GM21515 (cell line): ENCODE data around the gene NFYC.

Source experiments
- ATAC-seq: cut with Tn5 transposase; IDR thresholded peaks from one replicate; pipeline ENCODE4 v1.9.1; 2021; ENCODE audit not compliant: unreplicated experiment

Gene NFYC

DNA sequence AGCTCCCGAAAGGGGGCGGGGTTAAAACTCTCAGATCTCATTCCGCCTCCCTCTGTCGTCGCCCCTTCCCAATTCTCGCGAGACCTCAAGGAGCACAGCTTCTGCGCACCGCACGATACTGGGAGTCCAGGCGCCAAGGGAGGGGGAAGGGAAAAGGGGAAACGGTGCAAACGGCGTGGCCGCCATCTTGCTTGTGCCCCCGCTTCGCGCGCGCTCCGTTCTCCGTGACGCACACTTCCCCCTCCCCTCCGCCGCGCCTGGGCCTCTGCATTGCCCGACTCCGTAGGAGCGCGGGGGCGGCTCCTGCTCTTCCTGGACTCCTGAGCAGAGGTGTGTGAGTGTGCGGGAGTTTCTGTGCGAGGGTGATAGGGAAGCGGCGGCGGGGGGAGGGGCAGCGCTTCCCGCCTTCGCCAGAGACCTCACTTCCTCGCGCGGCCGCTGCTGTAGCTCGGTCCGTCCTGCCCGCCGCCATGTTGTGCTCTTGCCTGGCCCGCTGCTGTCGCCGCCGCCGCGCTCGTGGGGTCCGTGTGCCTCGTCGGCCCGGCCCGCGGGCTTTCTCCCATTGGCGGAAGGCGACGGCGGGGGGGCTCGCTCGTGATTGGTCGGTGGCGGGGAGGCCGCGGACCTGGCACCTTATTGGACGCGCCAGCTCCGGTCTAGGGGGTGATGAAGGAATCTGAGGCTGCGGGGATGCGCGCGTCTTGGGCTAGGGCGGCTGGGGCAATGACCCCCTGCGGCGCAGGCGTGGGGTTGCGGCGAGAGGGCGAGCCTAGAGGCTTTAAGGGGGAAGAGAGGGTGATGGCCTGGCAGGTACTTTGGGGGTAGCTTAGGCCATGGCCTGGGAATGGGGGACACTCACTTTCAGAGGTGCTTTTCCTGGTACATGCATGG, at the start of gene NFYC:
Gene NFYC, plus strand, starts transcription at position 167 of the 891 bp plus-strand sequence. CDS start 47,140 bp downstream, outside the sequence.
- peak; percentile 68 for ATAC-seq

DNA sequence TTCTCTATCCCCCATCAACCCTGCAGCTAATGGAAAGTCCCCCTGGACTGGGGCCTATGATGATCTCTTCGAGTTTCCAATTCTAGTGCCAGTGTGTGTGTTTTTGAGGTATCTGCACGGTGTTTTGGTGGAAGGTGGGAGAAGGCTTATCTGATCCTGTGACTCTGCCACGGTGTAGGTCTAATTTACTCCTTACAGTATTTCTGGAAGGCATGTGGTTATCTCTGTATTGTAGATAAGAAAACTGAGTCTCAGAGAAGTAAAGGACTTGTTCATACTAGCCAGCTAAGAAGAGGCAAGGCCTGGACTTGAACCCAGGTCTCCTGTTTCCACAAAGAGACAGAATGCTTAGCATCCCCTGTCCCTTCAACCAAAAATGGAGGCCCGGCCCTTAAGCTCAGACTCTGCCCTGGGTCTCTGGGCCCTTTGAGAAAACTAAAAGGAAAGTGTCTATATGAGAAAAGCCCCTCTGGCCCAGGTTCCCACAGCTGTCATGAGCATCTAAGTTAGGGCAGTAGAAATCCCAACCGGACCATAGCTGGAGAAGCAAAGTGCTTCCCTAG, 46.3 kb upstream of the NFYC start:
- no peak for ATAC-seq

DNA sequence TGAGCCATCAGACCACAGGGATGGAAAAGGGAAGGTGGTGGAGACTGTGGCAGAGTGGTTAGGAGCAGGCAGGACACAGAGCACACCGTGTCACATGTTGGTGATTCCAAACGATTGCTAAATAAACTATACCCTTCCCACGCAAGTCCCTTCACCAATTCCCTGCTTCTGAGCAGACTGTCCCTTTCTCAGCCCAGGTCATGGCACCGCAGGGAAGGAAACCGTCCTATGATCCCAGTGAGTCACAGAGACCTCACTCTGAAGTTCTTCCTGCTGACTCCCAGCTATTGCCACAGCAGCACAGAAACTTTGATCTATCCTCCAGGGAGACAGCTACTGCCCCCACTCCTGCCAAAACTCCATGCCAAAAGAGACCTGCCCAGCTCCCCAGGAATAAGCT, 45.2 kb upstream of the NFYC start:
- ATAC-seq = no peak

DNA sequence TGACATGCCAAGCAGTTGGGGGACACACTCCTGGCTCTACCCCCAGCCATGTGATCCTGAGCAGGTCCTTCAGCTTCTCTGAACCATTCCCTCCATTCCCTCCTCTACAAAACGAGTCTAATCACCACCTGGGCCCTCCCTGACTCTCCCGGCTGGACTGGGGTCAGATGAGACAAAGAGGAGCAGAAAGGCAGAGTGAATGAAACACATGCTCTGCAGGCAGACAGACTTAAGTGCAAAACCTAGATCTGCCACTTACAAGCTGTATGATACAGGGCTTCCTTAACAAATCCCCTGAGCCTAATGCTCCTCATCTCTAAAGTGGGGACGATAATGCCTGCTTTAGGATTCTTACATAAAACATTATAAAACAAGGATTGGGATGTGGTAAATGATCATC, 43.3 kb upstream of the NFYC start:
- ATAC-seq = no peak

DNA sequence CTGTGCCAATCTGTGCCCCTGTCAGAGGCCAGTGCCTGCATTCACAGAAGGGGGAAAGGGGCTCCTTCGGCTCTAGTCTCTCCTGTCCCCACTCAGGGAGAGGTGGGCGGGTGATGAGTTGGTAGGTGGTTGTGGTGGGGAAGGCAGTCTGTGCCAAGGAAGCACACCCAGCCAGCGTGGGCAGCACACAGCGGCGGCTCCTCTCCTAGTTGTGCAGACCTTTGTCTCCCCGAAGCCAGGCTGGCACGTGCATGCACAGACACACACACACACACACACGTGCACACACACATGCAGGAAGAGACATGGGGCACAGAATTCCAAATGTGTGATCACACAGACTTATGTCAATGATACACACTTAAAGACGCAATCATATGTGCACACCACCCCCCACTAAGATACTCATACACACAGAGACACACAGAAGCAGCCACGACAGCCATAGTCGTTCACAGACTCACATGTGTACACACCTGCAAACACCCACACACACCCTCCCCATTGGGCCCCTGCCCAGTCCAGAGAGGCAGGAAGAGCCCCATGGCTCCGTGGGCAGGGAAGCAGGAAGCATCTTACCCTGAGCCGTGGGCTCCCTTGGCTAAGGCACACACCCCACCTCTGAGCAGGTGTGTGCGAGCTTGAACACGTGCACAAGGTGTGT, 42.4 kb upstream of the NFYC start:
- no peak for ATAC-seq

DNA sequence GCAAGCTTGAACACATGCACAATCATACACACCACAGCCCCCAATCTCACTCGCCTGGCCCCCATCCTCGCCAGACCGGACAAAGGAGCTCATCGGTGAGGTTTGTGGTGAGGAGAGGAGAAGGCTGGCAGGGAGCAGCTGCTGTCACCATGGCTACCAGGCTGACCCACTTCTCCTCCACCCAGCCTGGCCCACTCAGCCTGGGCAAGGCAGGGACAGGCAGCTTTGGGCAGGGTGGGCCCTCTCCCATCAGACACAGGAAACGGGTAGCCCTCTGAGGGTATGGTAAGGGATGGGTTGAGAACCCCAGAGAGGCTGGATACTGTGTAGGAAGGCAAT, 41.9 kb upstream of the NFYC start:
- no peak for ATAC-seq

DNA sequence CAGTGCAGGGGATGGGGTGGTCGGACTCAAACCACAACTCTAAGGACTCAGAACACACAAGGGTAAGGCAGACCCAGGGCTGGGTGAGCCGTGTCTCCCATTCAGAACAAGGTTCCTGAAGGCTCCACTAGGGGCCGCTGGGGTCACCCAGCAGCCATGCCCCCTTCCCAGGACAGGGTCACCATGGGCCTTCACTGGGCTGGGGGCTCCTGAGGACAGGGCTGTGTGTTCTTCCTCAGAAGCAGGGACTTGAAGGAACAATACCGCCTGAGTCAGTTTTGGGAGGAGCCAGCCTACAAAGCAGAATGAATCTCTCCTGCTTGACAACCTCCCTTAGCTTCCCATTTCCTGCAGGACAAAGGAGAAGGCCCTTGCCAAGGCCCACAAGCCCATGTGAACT, 41.4 kb upstream of the NFYC start:
- no peak for ATAC-seq

DNA sequence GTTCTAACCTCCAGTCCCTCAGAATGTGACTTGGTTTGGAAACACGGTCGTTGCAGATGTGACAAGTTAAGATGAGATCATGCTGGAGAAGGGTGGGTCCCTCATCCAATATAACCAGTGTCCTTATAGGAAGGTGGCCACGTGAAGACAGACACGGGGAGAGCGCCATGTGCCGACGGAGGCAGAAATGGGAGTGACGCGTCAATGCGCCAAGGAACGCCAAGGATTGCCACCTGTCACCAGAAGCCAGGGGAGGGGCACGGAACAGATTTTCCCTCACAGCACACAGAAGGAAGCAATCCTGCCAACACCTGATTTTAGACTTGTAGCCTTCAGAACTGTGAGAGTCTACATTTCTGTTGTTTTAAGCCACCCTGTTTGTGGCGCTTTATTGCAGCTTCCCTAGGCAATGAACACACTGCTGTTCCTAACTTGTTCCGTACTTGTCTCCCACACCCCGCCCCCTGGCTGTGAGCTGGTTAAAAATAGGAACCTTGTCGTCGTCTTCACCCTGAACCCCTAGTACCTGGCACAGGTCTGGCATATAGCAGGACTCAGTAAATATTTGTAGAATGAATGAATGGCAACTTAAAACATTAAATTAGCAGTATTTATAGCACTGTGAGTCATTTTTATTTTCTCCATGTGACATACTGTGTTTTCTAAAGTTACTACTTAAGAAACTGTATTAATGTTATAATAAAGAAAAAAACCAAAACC, 40.2 kb upstream of the NFYC start:
- no peak for ATAC-seq

DNA sequence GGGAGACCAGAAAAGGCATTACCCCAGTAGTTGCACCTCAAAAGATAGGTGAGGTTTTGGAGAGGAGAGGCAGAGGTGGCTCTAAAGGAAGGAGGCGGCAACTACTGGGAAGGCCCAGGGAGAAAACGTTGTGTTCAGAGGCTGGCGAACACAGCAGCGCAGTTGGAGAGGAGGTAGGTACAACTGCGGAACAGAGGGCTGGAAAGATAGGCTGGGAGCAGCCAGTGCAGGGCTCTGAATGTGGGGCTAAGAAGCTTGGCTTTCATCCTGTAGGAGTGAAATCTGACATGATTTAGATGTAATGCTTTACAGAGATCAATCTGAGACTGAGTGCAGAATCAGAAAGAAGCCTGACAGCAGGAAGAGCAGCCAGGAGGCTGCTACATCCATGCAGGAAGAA, 39.0 kb upstream of the NFYC start:
- no peak for ATAC-seq

DNA sequence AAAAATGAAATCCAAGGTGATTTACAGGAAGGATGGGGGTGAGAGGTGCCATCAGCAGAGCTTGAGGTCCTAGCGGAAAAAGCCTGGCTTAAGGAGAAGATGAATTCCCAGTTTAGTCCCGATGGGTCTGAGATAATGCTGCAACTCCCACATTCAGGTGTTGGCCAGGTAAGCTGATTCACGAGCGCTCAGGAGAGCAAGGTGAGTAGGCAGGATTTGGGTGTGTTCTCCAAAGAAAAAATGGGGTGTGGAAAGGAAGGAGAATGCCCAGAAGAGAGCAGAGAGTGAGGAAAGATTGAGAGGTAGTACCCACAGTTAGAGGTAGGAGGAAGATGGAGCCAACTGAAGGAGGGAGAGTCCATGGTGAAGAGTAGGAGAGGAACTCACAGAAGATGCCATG, 38.5 kb upstream of the NFYC start:
- ATAC-seq = no peak

DNA sequence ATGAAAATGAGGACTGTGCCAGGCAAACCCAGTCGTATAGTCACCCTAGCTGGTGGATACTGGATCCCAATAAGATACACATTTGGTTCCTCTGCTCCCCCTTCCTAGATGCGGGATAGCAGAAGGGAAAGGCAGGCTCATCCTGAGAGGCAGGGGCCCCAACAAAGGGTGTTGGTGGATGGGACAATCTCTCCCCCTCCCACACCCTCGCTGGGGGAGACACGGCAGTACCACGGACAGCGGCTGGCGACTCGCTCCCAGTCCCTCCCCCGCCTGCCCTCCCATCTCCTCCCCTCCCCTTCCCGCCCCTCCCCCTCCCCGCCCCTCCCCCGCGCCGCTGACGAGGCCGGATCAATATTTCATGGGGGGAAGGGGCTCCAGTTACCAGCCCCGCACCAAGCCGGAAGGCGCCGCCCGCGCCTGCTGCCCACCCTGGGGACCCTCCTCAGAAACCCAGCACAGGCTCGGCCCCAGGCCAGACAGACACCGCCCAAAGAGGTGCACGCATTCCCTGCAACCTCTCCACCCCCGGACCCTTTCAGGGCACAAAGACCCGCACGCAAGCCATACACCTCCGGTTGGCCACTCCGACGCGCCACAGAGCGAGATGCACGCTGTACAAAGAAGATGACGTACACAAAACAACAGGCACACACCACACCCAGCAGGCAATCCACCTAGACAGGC, 37.5 kb upstream of the NFYC start:
- ATAC-seq = no peak

DNA sequence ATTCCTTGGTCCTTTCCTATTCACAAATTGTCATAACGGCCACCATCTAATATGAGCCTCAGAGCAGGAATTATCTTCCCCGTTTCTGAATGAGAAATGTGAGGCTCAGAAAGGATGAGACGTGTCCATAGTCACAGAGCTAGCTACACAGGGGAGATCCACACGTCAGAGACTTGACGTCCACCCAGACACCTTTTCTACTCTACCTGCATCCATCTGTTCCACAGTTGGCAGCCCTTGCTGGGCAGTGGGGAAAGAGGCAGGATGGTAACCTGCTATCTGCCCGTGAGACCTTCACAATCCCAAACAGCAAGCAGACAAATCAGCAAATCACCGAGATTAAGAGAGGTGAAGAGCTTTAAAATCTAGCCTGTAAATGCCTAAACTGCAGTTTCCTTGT, 34.5 kb upstream of the NFYC start:
- no peak for ATAC-seq

DNA sequence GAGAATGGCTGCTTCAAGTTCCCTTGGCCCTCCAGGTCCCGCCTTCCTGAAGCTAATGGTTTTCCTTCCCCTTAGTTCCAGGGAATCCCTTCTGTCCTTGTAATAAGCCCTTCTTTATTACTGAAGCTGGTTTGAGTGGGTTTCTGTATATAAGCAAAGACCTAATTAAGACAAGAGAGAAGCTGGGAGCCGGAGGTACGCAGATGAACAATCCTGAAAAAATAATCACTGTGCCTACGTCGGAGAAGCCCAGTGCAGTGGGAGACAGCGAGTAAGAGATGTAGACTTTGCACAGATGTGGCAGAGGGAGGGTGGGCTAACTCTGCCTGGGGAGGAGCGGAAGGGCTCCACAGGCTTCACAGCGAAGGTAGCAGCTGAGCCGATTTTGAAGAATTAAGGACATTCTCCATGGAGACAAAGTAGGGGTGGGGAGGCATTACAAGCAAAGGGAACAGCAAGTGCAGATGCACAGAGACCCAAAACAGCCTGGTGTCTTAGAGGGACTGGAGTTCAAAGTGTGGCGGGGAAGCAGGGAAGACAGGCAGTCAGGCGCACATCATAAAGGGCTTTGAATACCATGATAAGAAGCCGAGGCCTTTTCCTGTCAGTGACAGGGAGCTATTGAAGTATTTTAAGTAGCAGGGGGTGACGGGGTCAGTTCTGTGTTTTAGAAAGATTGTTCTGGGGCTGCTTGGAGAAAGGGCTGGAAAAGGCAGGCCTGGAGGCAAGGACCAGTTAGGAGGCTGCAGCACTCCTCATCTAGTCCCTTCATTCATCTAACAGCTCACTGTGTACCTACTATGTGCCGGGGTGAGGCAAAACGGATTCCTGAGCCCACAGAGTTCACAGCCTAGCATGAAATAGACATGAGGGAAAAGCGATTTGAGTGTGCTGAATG, 32.5 kb upstream of the NFYC start:
- no peak for ATAC-seq

DNA sequence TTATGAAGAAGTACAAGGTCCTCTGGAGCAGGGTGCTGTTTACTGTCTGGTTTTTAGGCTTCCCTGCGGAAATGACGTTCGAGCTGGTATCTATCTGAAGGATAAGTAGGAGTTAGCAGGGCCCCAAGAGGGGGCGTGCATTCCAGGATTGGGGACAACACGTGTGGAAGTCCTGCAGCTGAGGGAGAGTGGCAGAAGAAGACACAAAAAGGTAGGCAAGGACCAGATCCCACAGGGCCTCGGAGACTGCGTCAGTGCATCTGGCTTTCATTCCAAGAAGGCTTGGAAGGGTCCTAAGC, 31.9 kb upstream of the NFYC start:
- ATAC-seq = no peak

DNA sequence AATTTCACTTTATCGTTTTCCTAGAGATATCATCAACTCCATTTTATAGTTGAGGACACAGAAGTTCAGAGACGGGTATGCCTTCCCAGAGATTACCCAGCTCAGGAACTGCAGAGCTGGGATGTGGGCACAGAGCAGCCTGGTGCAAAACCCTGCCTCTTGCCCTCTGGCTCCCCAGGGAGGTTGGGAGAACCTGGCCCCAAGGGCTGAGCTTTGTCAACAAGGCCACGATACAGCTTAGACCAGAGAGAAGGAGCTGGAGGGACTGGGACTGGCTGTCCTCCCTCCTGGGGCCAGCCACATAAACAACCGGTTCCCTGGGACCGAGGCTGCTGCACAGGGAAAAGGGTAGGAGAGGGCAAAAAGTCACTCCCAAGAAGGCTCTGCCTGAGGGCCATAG, 29.8 kb upstream of the NFYC start:
- no peak for ATAC-seq

DNA sequence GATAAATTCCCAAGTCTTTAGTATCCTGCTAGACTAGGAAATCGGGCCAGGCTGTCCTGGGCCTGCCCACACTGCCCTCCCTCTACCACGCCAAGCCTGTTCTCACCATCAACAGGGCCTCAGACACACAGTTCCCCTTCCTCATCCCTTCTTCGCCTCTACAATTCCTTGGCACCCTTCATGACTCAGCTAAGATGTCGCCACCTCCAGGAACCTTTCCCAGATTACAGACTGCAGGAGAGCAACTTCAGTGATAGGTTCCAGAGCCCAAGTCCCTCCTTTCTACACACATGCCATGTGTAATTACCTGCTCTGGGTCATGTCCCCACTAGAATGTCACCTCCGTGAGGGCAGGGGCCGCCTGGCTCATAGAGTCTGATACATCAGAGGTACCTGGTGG, 29.4 kb upstream of the NFYC start:
- no peak for ATAC-seq

DNA sequence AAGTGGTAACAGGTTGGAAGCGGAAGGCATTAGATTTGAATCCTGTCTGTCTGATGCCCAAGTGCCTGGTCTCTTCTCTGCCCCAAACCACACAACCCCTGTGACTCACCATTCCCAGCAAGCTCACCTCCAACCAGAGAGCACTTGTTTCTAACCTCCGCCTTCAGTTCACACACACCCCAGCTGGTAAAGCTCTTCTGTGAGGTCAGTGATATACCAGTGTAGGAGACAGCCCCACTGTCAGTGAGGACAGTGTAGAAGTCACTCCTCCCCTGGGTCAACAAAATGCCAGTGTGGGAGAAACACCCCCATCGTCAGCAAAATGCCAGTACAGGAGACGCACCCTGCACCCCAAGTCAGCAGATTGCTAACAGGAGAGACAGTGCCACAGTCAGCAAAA, 28.6 kb upstream of the NFYC start:
- ATAC-seq = no peak

DNA sequence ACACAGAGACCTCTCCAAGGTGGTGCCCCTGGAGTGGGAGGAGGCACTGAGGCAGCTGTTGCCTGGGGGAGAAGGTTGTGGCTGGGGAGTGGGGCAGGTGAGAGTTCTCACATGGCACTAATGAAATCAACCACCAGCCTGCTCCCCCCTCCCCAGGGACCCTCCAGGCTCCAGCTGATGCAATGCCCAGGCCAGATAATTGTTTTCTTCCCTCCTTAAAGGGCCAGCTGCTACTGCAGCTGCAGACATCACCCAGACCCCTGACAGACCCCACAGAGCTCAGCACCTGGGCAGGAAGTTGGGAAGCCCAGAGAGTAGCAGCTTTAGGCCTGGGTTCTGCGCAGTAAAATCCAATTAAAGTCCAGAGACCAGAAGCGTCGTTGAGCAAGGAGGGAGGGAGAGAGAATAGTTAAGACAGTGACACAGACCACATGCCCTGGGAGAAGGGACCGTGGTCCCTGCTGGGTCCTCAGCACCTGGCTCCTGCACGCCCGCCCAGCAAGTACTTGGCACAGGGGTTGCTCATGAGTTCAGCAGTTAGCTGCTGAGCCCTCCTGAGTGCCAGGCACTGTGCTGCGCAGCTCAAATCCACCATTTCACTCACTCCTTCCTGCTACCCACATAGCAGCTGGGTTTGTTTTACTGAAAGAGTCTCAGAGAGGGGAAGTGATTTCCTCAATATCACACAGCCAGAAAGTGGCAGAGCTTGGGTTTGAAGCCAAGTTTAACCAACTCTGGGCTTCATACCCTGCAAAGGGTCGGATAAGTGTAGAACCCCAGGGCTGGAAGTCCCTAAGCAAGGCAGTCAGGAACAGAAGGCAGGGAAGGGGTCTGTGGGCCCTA, 28.0 kb upstream of the NFYC start:
- no peak for ATAC-seq

DNA sequence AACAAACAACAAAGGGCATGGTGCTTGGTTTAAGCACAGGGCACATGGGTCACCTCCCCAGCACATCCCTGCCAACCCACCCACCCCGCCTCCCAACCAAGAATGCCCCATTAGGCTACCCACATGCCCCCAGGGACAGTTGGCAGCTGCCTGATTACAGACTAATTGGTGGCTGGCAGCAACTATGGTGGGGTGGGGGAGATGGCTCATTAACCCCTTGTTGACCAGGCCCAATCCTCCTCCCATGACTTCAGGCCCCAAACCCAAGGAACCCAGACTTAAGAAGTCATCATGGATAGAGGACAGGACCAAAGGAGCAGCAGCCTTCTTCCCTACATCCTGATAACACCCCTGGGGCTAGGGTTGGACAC, 27.4 kb upstream of the NFYC start:
- ATAC-seq = no peak
